ENCODE measurements around the gene MSN. TPM values are rescaled to one million over a fixed set of nuclear protein-coding genes. Genes with fewer than 3 reads are reported as not detected.
"Not testable (repeated sequence)": the region's sequence is repeated elsewhere in the genome, so short reads cannot be mapped to it uniquely, and the experiment has no call there.

The MSN gene
- 252 and 545 TPM in 2 replicates for total RNA-seq

GRCh38 chrX:65667503-65668376, at the start of gene MSN:
Gene MSN, plus strand, starts transcription at chrX:65667654. Its CDS starts 188 bp downstream, at chrX:65667842.
- DNase-seq: peak; percentile 65

GRCh38 chrX:65620096-65620705, 47.3 kb upstream of the MSN start:
- not testable (repeated sequence) for DNase-seq

- no peak for DNase-seq
These were observed 36.7 kb upstream of the MSN start for GRCh38 chrX:65630771-65631170.

- no peak for DNase-seq
These were observed 33.6 kb upstream of the MSN start for GRCh38 chrX:65633826-65634225.

GRCh38 chrX:65634732-65635131, 32.7 kb upstream of the MSN start:
- no peak for DNase-seq

- no peak for DNase-seq
These were observed 32.1 kb upstream of the MSN start for GRCh38 chrX:65635378-65635777.

- DNase-seq: no peak
These were observed 31.6 kb upstream of the MSN start for GRCh38 chrX:65635822-65636221.

GRCh38 chrX:65636261-65636660, 31.2 kb upstream of the MSN start:
- not testable (repeated sequence) for DNase-seq

GRCh38 chrX:65637335-65637734, 30.1 kb upstream of the MSN start:
- no peak for DNase-seq

GRCh38 chrX:65642914-65643491, 24.5 kb upstream of the MSN start:
- peak; percentile 33 for DNase-seq

- no peak for DNase-seq
These were observed 23.9 kb upstream of the MSN start for GRCh38 chrX:65643531-65644052.

- peak; percentile 86 for DNase-seq
These were observed 22.7 kb upstream of the MSN start for GRCh38 chrX:65644621-65645289.

- DNase-seq: no peak
These were observed 19.7 kb upstream of the MSN start for GRCh38 chrX:65647801-65648200.

GRCh38 chrX:65652098-65652497, 15.4 kb upstream of the MSN start:
- DNase-seq: no peak

- DNase-seq: not testable (repeated sequence)
These were observed 10.4 kb upstream of the MSN start for GRCh38 chrX:65657009-65657441.

GRCh38 chrX:65657659-65658058, 9.8 kb upstream of the MSN start:
- no peak for DNase-seq

GRCh38 chrX:65658229-65658628, 9.2 kb upstream of the MSN start:
- no peak for DNase-seq

- DNase-seq: no peak
These were observed 324 bp upstream of the MSN start for GRCh38 chrX:65667157-65667502.

GRCh38 chrX:65668377-65669310, 1.2 kb downstream of the MSN start:
- DNase-seq: peak; percentile 77

GRCh38 chrX:65671286-65671685, 3.8 kb downstream of the MSN start:
- DNase-seq: no peak

- no peak for DNase-seq
These were observed 4.5 kb downstream of the MSN start for GRCh38 chrX:65671966-65672365.

- DNase-seq: no peak
These were observed 6.4 kb downstream of the MSN start for GRCh38 chrX:65673857-65674203.

Measured in dermis blood vessel endothelial cell (primary cell).